Sigmoid colon (tissue), 4 donors: Measurements from ENCODE around the gene TOX3.

Source experiments
- EP300 ChIP-seq, 4 donors: sonication (generic); formaldehyde crosslinking; IDR thresholded peaks; one replicate each; pipeline ENCODE4 v1.6.1; 2017; ENCODE audit warnings: antibody characterized with exemption in 4 of 4
- TF ChIP-seq, protein P1 (sequence below), 4 experiments: fragments of 450-650 bp in 3 of 4; fragments of 200-600 bp in 1 of 4; IDR thresholded peaks; one replicate each; pipeline ENCODE4 v1.5.1; 2016 to 2019; ENCODE audit warnings: antibody characterized with exemption in 4 of 4, mild to moderate bottlenecking in 3 of 4, moderate library complexity in 2 of 4

DNA sequence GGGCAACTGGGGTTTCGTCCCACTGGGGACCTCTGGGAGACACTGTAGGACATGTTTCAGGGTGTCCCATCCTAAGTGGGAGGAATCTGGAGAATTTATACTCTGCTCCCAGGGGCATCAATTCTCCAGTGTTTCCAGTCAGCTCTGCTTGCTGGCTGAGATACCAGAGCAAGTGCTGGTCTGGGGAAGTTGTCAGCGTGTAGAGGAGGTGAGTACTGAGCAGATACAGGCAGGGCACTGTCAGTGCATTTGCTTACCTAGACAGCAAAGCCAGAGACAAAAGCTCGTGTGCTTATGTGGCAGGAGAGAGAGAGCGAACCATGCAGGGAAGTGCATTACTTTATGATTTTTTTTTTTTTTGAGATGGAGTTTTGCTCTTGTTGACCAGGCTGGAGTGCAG is 20.2 kb upstream of the TOX3 start:
- no peak for TF ChIP-seq EP300 (IDR thresholded peaks at IDR 0.05)
- TF ChIP-seq, protein P1, sequence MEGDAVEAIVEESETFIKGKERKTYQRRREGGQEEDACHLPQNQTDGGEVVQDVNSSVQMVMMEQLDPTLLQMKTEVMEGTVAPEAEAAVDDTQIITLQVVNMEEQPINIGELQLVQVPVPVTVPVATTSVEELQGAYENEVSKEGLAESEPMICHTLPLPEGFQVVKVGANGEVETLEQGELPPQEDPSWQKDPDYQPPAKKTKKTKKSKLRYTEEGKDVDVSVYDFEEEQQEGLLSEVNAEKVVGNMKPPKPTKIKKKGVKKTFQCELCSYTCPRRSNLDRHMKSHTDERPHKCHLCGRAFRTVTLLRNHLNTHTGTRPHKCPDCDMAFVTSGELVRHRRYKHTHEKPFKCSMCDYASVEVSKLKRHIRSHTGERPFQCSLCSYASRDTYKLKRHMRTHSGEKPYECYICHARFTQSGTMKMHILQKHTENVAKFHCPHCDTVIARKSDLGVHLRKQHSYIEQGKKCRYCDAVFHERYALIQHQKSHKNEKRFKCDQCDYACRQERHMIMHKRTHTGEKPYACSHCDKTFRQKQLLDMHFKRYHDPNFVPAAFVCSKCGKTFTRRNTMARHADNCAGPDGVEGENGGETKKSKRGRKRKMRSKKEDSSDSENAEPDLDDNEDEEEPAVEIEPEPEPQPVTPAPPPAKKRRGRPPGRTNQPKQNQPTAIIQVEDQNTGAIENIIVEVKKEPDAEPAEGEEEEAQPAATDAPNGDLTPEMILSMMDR (IDR thresholded peaks at IDR 0.05), result no peak
